HEK293 (cell line): ENCODE measurements around the gene KRT24.

ENCODE experiments used
- CTCF ChIA-PET: fragments of 350-600 bp; formaldehyde crosslinking; extraction: SDS; loops from one replicate; lab custom pipeline; 2021; ENCODE audit warnings: antibody characterized with exemption; lab: Yijun Ruan, JAX
- POLR2A ChIA-PET: fragments of 300-600 bp; formaldehyde crosslinking; extraction: SDS; loops from one replicate; lab custom pipeline; 2020; ENCODE audit warnings: antibody characterized with exemption, inconsistent platforms; lab: Yijun Ruan, JAX
- H3K27ac ChIP-seq: fragments of 200-500 bp; sonication (Bioruptor generic); 2 replicates; pipeline ENCODE4 v1.5.1; 2014; ENCODE audit warnings: low read depth, low read length, control low read depth, inconsistent platforms; ENCODE audit errors: extremely low read depth
- H3K36me3 ChIP-seq, 2 experiments: fragments of 200-500 bp in 1 of 2; sonication (Bioruptor generic) in 1 of 2; 1 replicate in 1 of 2; 2 replicates in 1 of 2; pipeline ENCODE4 v1.5.1; 2014 to 2017; ENCODE audit warnings: inconsistent platforms in 2 of 2, low read length in 2 of 2; ENCODE audit not compliant: control insufficient read depth in 2 of 2, insufficient read depth in 1 of 2
- H3K4me1 ChIP-seq: fragments of 200-500 bp; sonication (Bioruptor generic); 2 replicates; pipeline ENCODE4 v1.5.1; 2014; ENCODE audit warnings: mild to moderate bottlenecking, low read length, inconsistent platforms; ENCODE audit not compliant: control insufficient read depth, insufficient read depth
- H3K4me3 ChIP-seq: 2 replicates; pipeline ENCODE4 v1.5.1; 2011; ENCODE audit warnings: low read depth, mild to moderate bottlenecking, control low read depth, low read length, moderate library complexity
- H3K9me3 ChIP-seq: fragments of 200-500 bp; sonication (Bioruptor generic); 2 replicates; pipeline ENCODE4 v1.5.1; 2014; ENCODE audit warnings: low read depth, low read length, inconsistent platforms; ENCODE audit not compliant: control insufficient read depth, insufficient read depth
- OSR2 ChIP-seq: fragments of 450-650 bp; formaldehyde crosslinking; IDR thresholded peaks from 2 replicates; pipeline ENCODE4 v1.5.1; 2016; ENCODE audit warnings: missing biosample characterization, missing genetic modification characterization
- SP3 ChIP-seq: fragments of 450-650 bp; formaldehyde crosslinking; IDR thresholded peaks from 2 replicates; pipeline ENCODE4 v1.5.1; 2016; ENCODE audit warnings: missing biosample characterization, missing genetic modification characterization
- YY2 ChIP-seq: fragments of 450-650 bp; formaldehyde crosslinking; IDR thresholded peaks from 2 replicates; pipeline ENCODE4 v1.5.1; 2016; ENCODE audit warnings: missing biosample characterization, missing genetic modification characterization
- ZNF140 ChIP-seq: fragments of 450-650 bp; formaldehyde crosslinking; IDR thresholded peaks from 2 replicates; pipeline ENCODE4 v1.5.1; 2016; ENCODE audit warnings: missing biosample characterization, missing genetic modification characterization
- ZNF148 ChIP-seq: fragments of 450-650 bp; formaldehyde crosslinking; IDR thresholded peaks from 2 replicates; pipeline ENCODE4 v1.5.0; 2017; ENCODE audit warnings: missing biosample characterization, missing genetic modification characterization, borderline replicate concordance
- ZNF175 ChIP-seq: fragments of 450-650 bp; formaldehyde crosslinking; IDR thresholded peaks from 2 replicates; pipeline ENCODE4 v1.5.1; 2016; ENCODE audit warnings: missing biosample characterization, missing genetic modification characterization
- ZNF211 ChIP-seq: fragments of 450-650 bp; formaldehyde crosslinking; IDR thresholded peaks from 2 replicates; pipeline ENCODE4 v1.5.1; 2016; ENCODE audit warnings: low read depth, missing biosample characterization, missing genetic modification characterization
- ZNF223 ChIP-seq: fragments of 450-650 bp; formaldehyde crosslinking; IDR thresholded peaks from 2 replicates; pipeline ENCODE4 v1.5.1; 2016; ENCODE audit warnings: missing biosample characterization, missing genetic modification characterization
- ZNF266 ChIP-seq: fragments of 450-650 bp; formaldehyde crosslinking; IDR thresholded peaks from 2 replicates; pipeline ENCODE4 v1.5.1; 2016; ENCODE audit warnings: missing biosample characterization, missing genetic modification characterization, low read depth
- ZNF280D ChIP-seq: fragments of 450-650 bp; formaldehyde crosslinking; IDR thresholded peaks from 2 replicates; pipeline ENCODE4 v1.5.1; 2016; ENCODE audit warnings: missing biosample characterization, missing genetic modification characterization
- ZNF426 ChIP-seq: fragments of 450-650 bp; formaldehyde crosslinking; IDR thresholded peaks from 2 replicates; pipeline ENCODE4 v1.5.1; 2017; ENCODE audit warnings: missing biosample characterization, missing genetic modification characterization, mild to moderate bottlenecking, inconsistent platforms, moderate library complexity
- ZNF510 ChIP-seq: fragments of 450-650 bp; formaldehyde crosslinking; IDR thresholded peaks from 2 replicates; pipeline ENCODE4 v1.5.1; 2018; ENCODE audit warnings: mild to moderate bottlenecking, missing genetic modification characterization, missing biosample characterization; ENCODE audit not compliant: insufficient replicate concordance
- ZNF704 ChIP-seq: fragments of 450-650 bp; formaldehyde crosslinking; IDR thresholded peaks from 2 replicates; pipeline ENCODE4 v1.5.1; 2016; ENCODE audit warnings: missing biosample characterization, missing genetic modification characterization
- ZNF707 ChIP-seq: fragments of 450-650 bp; formaldehyde crosslinking; IDR thresholded peaks from 2 replicates; pipeline ENCODE4 v1.5.1; 2016; ENCODE audit warnings: missing biosample characterization, missing genetic modification characterization
- ZNF76 ChIP-seq: fragments of 450-650 bp; formaldehyde crosslinking; IDR thresholded peaks from 2 replicates; pipeline ENCODE4; 2016; ENCODE audit warnings: low read depth, missing biosample characterization, missing genetic modification characterization, borderline replicate concordance
- ZNF768 ChIP-seq: fragments of 450-650 bp; formaldehyde crosslinking; IDR thresholded peaks from 2 replicates; pipeline ENCODE4 v1.5.1; 2018; ENCODE audit warnings: missing biosample characterization, mild to moderate bottlenecking, missing genetic modification characterization
- ZNF791 ChIP-seq: fragments of 450-650 bp; formaldehyde crosslinking; IDR thresholded peaks from 2 replicates; pipeline ENCODE4 v1.5.1; 2016; ENCODE audit warnings: missing biosample characterization, missing genetic modification characterization
- ZNF792 ChIP-seq: fragments of 450-650 bp; formaldehyde crosslinking; IDR thresholded peaks from 2 replicates; pipeline ENCODE4 v1.5.1; 2016; ENCODE audit warnings: missing biosample characterization, missing genetic modification characterization
- ZSCAN5A ChIP-seq: fragments of 450-650 bp; formaldehyde crosslinking; IDR thresholded peaks from 2 replicates; pipeline ENCODE4 v1.5.1; 2016; ENCODE audit warnings: missing biosample characterization, missing genetic modification characterization
- TF ChIP-seq, protein P1 (sequence below): fragments of 450-650 bp; formaldehyde crosslinking; IDR thresholded peaks from 2 replicates; pipeline ENCODE4 v1.5.1; 2016; ENCODE audit warnings: missing biosample characterization, missing genetic modification characterization
- TF ChIP-seq, protein P2 (sequence below): fragments of 450-650 bp; formaldehyde crosslinking; IDR thresholded peaks from 2 replicates; pipeline ENCODE4 v1.5.1; 2016; ENCODE audit warnings: missing biosample characterization, missing genetic modification characterization
- TF ChIP-seq, protein P3 (sequence below): fragments of 450-650 bp; formaldehyde crosslinking; IDR thresholded peaks from 2 replicates; pipeline ENCODE4 v1.5.1; 2016; ENCODE audit warnings: missing biosample characterization, missing genetic modification characterization

The KRT24 gene

DNA sequence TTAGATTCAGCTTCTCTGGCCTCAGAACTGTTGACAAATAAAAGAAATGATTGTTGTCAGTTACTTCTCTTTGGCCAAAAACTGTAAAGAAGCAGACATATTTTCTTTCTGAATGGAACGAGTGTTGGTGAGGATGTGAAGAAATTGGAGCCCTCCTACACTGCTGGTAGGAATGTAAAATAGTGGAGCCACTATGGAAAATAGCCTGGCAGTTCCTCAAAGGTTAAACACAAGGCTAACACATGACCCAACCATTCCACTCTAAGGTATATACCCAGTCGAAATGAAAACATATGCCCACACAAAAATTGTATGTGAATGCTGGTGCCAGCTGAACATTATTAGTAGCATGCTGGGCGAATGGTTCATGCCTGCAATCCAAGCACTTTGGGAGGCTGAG lies 14.2 kb upstream of the KRT24 start:
- no peaks in the 10 kb centered on the region for H3K9me3 ChIP-seq

DNA sequence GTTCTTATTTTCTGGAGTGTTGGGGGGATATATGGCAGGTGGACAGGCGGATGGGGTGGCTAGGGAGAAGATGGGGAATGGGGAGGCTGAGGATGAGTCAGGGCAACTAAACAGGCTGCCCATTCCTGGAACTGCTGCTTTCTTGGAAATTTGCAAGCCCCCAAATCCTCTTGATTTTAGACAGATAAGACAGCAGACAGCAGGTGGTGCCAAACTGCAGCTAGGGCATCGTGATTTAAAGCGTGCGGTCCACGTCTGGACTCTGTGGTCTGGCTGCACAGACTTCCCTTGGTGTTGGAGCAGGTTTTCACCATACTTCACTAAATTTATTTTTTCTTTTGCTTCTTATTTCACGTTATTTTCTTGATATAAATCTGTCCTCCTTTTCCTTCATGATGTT lies 10.9 kb upstream of the KRT24 start:
- Histone ChIP-seq H3K9me3 (no peaks in the 10 kb centered on the region), H3K4me3 (no peak overlapping the region), H3K27ac (no peak overlapping the region), H3K36me3 (no peaks in the 10 kb centered on the region), H3K4me1 (no peaks in the 10 kb centered on the region)
- ChIA-PET POLR2A (no interaction called here), CTCF (interaction anchor here (0.9 to 1.1 kb wide), 2 partner anchors 13 to 31 kb away, joined by 5 to 6 read pairs; no protein-coding TSS in a partner anchor)
- no peak for TF ChIP-seq ZNF266
- no peak for TF ChIP-seq ZNF510 (tag by site-specific recombination)
- TF ChIP-seq ZNF707 = no peak
- no peak for TF ChIP-seq ZNF148 (tag by site-specific recombination)
- TF ChIP-seq ZSCAN5A = no peak
- TF ChIP-seq YY2 = no peak
- no peak for TF ChIP-seq ZNF140 (tag by site-specific recombination)

More for the DNA sequence above, 14.2 kb upstream of the KRT24 start:
- Histone ChIP-seq H3K27ac (no peak overlapping the region), H3K4me1 (no peaks in the 10 kb centered on the region), H3K4me3 (no peak overlapping the region), H3K36me3 (no peaks in the 10 kb centered on the region)
- POLR2A ChIA-PET = no interaction called here
- TF ChIP-seq ZNF768 = no peak
- no peak for TF ChIP-seq ZNF175 (tag by site-specific recombination)
- TF ChIP-seq ZNF211 (tag by site-specific recombination) = no peak
- TF ChIP-seq ZNF223 (tag by site-specific recombination) = no peak
- TF ChIP-seq ZNF76 (tag by site-specific recombination) = no peak
- no peak for TF ChIP-seq ZNF426
- TF ChIP-seq, protein P1, sequence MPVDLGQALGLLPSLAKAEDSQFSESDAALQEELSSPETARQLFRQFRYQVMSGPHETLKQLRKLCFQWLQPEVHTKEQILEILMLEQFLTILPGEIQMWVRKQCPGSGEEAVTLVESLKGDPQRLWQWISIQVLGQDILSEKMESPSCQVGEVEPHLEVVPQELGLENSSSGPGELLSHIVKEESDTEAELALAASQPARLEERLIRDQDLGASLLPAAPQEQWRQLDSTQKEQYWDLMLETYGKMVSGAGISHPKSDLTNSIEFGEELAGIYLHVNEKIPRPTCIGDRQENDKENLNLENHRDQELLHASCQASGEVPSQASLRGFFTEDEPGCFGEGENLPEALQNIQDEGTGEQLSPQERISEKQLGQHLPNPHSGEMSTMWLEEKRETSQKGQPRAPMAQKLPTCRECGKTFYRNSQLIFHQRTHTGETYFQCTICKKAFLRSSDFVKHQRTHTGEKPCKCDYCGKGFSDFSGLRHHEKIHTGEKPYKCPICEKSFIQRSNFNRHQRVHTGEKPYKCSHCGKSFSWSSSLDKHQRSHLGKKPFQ (tag by site-specific recombination) = no peak
- TF ChIP-seq ZNF704 (tag by site-specific recombination) = no peak
- no peak for TF ChIP-seq ZNF791 (tag by site-specific recombination)
- TF ChIP-seq ZNF792 (tag by site-specific recombination) = no peak
- TF ChIP-seq OSR2 = no peak
- TF ChIP-seq, protein P2, sequence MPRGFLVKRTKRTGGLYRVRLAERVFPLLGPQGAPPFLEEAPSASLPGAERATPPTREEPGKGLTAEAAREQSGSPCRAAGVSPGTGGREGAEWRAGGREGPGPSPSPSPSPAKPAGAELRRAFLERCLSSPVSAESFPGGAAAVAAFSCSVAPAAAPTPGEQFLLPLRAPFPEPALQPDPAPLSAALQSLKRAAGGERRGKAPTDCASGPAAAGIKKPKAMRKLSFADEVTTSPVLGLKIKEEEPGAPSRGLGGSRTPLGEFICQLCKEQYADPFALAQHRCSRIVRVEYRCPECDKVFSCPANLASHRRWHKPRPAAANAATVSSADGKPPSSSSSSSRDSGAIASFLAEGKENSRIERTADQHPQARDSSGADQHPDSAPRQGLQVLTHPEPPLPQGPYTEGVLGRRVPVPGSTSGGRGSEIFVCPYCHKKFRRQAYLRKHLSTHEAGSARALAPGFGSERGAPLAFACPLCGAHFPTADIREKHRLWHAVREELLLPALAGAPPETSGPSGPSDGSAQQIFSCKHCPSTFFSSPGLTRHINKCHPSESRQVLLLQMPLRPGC (tag by site-specific recombination) = no peak
- no peak for TF ChIP-seq SP3 (tag by site-specific recombination)
- no peak for TF ChIP-seq ZNF280D (tag by site-specific recombination)
- TF ChIP-seq, protein P3, sequence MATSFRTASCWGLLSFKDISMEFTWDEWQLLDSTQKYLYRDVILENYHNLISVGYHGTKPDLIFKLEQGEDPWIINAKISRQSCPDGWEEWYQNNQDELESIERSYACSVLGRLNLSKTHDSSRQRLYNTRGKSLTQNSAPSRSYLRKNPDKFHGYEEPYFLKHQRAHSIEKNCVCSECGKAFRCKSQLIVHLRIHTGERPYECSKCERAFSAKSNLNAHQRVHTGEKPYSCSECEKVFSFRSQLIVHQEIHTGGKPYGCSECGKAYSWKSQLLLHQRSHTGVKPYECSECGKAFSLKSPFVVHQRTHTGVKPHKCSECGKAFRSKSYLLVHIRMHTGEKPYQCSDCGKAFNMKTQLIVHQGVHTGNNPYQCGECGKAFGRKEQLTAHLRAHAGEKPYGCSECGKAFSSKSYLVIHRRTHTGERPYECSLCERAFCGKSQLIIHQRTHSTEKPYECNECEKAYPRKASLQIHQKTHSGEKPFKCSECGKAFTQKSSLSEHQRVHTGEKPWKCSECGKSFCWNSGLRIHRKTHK (tag by site-specific recombination) = no peak
- CTCF ChIA-PET = no interaction called here
